CD8-positive, alpha-beta memory T cell (primary cell): ENCODE measurements around the gene SOWAHA. TPM values are rescaled to one million over a fixed set of nuclear protein-coding genes. Genes with fewer than 3 reads are reported as not detected.

Source experiments
- CTCF ChIA-PET: fragments of 350-600 bp; sonication (Branson Sonifier 250); formaldehyde crosslinking; loops from one replicate; lab custom pipeline; 2021; ENCODE audit warnings: antibody characterized with exemption; lab: Charles Lee
- POLR2A ChIA-PET: fragments of 350-600 bp; sonication (Branson Sonifier 250); formaldehyde crosslinking; loops from one replicate; lab custom pipeline; 2021; ENCODE audit warnings: antibody characterized with exemption; lab: Charles Lee
- DNase-seq, 5 donors: peaks; one replicate each; pipeline versions ENCODE4 v3.0.0 to v3.0.0-alpha.2; 2020 to 2022; ENCODE audit warnings: mixed read lengths in 1 of 5
- H3K27ac ChIP-seq: one replicate; pipeline ENCODE4 v1.7.0; 2013; ENCODE audit warnings: low read depth, mild to moderate bottlenecking, low read length, moderate library complexity
- H3K27me3 ChIP-seq: 2 replicates; pipeline ENCODE4 v1.7.0; 2013; ENCODE audit warnings: low read length, mild to moderate bottlenecking; ENCODE audit not compliant: insufficient read depth, poor library complexity, severe bottlenecking
- H3K36me3 ChIP-seq: 2 replicates; pipeline ENCODE4 v1.7.0; 2013; ENCODE audit warnings: mild to moderate bottlenecking, low read length, moderate library complexity; ENCODE audit not compliant: insufficient read depth
- H3K4me1 ChIP-seq: 2 replicates; pipeline ENCODE4 v1.7.0; 2013; ENCODE audit warnings: mild to moderate bottlenecking, low read length, moderate library complexity; ENCODE audit not compliant: insufficient read depth
- H3K4me3 ChIP-seq: 2 replicates; pipeline ENCODE4 v1.7.0; 2013; ENCODE audit warnings: mild to moderate bottlenecking, low read length
- H3K9me3 ChIP-seq: 2 replicates; pipeline ENCODE4 v1.7.0; 2013; ENCODE audit warnings: mild to moderate bottlenecking, low read length
- H3K27ac Mint-ChIP-seq, 8 donors: one replicate each; pipeline ENCODE4 v1.8.0; 2020 to 2021; ENCODE audit warnings: mixed read lengths in 8 of 8, mild to moderate bottlenecking in 6 of 8, inconsistent platforms in 3 of 8, moderate library complexity in 3 of 8
- H3K27me3 Mint-ChIP-seq, 2 donors: one replicate each; pipeline ENCODE4 v1.8.0; 2020 to 2021; ENCODE audit warnings: mixed read lengths in 2 of 2, mild to moderate bottlenecking in 1 of 2, moderate library complexity in 1 of 2
- H3K36me3 Mint-ChIP-seq, 3 donors: one replicate each; pipeline ENCODE4 v1.8.0; 2020 to 2021; ENCODE audit warnings: mixed read lengths in 3 of 3, inconsistent platforms in 1 of 3, mild to moderate bottlenecking in 1 of 3
- H3K4me1 Mint-ChIP-seq, 3 donors: one replicate each; pipeline ENCODE4 v1.8.0; 2020 to 2021; ENCODE audit warnings: mixed read lengths in 3 of 3, inconsistent platforms in 1 of 3, mild to moderate bottlenecking in 1 of 3
- H3K4me3 Mint-ChIP-seq, 7 donors: one replicate each; pipeline ENCODE4 v1.8.0; 2020 to 2021; ENCODE audit warnings: mixed read lengths in 7 of 7, mild to moderate bottlenecking in 6 of 7, moderate library complexity in 4 of 7, inconsistent platforms in 2 of 7
- H3K9me3 Mint-ChIP-seq, 5 donors: one replicate each; pipeline ENCODE4 v1.8.0; 2020 to 2022; ENCODE audit warnings: mixed read lengths in 5 of 5, mild to moderate bottlenecking in 3 of 5, moderate library complexity in 2 of 5, inconsistent platforms in 1 of 5
- polyA plus RNA-seq: library from polyadenylated mRNA; unstranded; fragments of 300-500 nt; fragmentation: Illumina TruSeq; gene quantifications from one replicate; pipeline ENCODE4 v1.2.3, GENCODE V29; 2021
- total RNA-seq, 2 experiments: library from RNA; stranded (reverse); gene quantifications; one replicate each; pipeline ENCODE4 v1.2.3, GENCODE V29; 2021

Gene SOWAHA
- total and polyA plus RNA-seq, 3 experiments from 2014 or later, result 0.07 TPM; not detected in 2

DNA sequence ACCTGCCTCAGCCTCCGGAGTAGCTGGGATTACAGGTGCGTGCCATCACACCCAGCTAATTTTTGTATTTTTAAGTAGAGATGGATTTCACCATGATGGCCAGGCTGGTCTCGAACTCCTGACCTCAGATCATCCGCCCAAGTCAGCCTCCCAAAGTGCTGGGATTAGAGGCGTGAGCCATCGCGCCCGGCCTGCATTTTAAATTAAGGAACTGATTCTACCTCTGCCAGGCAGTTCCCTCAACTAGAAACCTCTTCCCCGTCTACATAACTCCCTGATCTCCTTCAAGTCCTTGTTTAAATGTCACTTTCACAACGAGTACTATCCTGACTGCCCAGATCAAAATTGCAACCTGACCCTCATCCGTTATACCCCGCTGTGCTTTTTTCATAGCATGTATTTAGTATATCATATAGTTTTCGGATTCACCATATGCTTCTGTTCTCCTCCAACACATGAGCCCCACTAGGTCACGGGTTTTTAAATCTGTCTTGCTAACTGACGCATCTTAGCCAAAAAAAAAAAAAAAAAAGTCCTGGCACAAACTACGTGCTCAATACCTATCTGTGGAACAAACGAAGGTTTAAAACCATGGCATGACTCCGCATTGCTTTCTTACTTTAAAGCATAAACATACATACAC, 858 bp upstream of the SOWAHA start:
- DNase-seq, result no peak
- Histone ChIP-seq H3K27ac (no peak overlapping the region), H3K4me3 (no peak overlapping the region), H3K36me3 (no peaks in the 10 kb centered on the region), H3K9me3 (no peaks in the 10 kb centered on the region), H3K27me3 (peaks cover 22% of the 10 kb centered on the region), H3K4me1 (peaks cover 7% of the 10 kb centered on the region)
- ChIA-PET POLR2A (no interaction called here), CTCF (interaction anchor here (0.8 kb wide), 1 partner anchor 10 kb away, joined by 4 read pairs; no protein-coding TSS in a partner anchor)
- Mint-ChIP-seq H3K4me3 (peak overlapping the region in 6 of 7 donors; percentile 76 to 83 (median 78)), H3K27ac (peak overlapping the region in 2 of 8 donors; percentile 6 to 20), H3K9me3 (no peaks in the 10 kb centered on the region), H3K36me3 (peaks cover 0 to 1% (median 0%) of the 10 kb centered on the region in 3 donors), H3K4me1 (peaks cover 7 to 14% (median 11%) of the 10 kb centered on the region in 3 donors), H3K27me3 (peaks cover 41 to 52% of the 10 kb centered on the region in 2 donors)

GRCh38 chr5:132813599-132814502, 749 bp downstream of the SOWAHA start:
- H3K4me1 ChIP-seq, result peaks cover 7% of the 10 kb centered on the region
- peak in 4 of 5 donors; percentile 21 to 58 (median 38) for DNase-seq
- peaks cover 42 to 46% of the 10 kb centered on the region in 2 donors for H3K27me3 Mint-ChIP-seq
- H3K4me3 Mint-ChIP-seq, result peak overlapping the region in 2 of 7 donors; percentile 34 to 76
- peaks cover 22% of the 10 kb centered on the region for H3K27me3 ChIP-seq
- ChIA-PET POLR2A (interaction anchor here (0.6 to 0.7 kb wide), 2 partner anchors 238 to 322 kb away, joined by 3 read pairs; partner anchors contain the start of gene HSPA4), CTCF (interaction anchor here (1.0 to 2.8 kb wide), 6 partner anchors 9 to 287 kb away, joined by 3 to 10 read pairs (median 4); partner anchors contain the start of gene SHROOM1)
- peaks cover 7 to 14% (median 11%) of the 10 kb centered on the region in 3 donors for H3K4me1 Mint-ChIP-seq
- no peak overlapping the region for H3K27ac ChIP-seq
- no peaks in the 10 kb centered on the region for H3K9me3 Mint-ChIP-seq
- no peaks in the 10 kb centered on the region for H3K9me3 ChIP-seq
- peaks cover 0 to 1% (median 0%) of the 10 kb centered on the region in 3 donors for H3K36me3 Mint-ChIP-seq
- no peak overlapping the region for H3K4me3 ChIP-seq
- H3K36me3 ChIP-seq, result no peaks in the 10 kb centered on the region
- no peak overlapping the region for H3K27ac Mint-ChIP-seq

GRCh38 chr5:132814503-132815294, 1.6 kb downstream of the SOWAHA start:
- Mint-ChIP-seq H3K36me3 (peaks cover 0 to under 1% (median 0%) of the 10 kb centered on the region in 3 donors), H3K4me3 (peak overlapping the region; percentile 46 to 74 (median 59)), H3K27ac (no peak overlapping the region), H3K9me3 (no peaks in the 10 kb centered on the region), H3K4me1 (peaks cover 7 to 14% (median 11%) of the 10 kb centered on the region in 3 donors), H3K27me3 (peaks cover 37 to 44% of the 10 kb centered on the region in 2 donors)
- peaks cover 8% of the 10 kb centered on the region for H3K4me1 ChIP-seq
- peaks cover 22% of the 10 kb centered on the region for H3K27me3 ChIP-seq
- POLR2A ChIA-PET, result no interaction called here
- no peak for DNase-seq
- no peaks in the 10 kb centered on the region for H3K9me3 ChIP-seq
- CTCF ChIA-PET, result interaction anchor here (0.6 to 2.8 kb wide), 6 partner anchors 10 to 288 kb away, joined by 3 to 10 read pairs (median 4); partner anchors contain the start of genes CCNI2 and SHROOM1
- H3K4me3 ChIP-seq, result no peak overlapping the region
- H3K36me3 ChIP-seq, result no peaks in the 10 kb centered on the region
- no peak overlapping the region for H3K27ac ChIP-seq

DNA sequence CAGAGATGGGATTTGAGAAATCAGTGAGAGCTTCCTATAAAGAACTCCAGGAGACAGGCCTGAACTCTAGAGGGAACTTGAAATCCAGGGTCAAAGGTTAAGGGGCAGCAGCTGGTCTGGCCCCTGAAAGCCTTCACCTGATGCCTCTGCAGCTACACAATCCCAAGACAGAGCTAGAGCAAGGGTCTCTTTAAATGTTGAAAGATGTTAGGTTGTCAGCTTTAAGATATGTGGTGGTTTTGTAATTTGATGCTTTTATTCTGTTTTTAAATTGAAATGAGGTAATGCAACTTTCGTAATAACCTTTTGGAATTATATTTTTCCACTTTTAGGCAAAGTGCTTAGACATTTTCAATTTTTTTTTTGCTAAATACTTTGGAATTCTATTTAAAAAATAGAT, 2.4 kb downstream of the SOWAHA start:
- Histone ChIP-seq H3K9me3 (no peaks in the 10 kb centered on the region), H3K27me3 (peaks cover 22% of the 10 kb centered on the region), H3K4me1 (peaks cover 13% of the 10 kb centered on the region), H3K36me3 (no peaks in the 10 kb centered on the region), H3K4me3 (no peak overlapping the region), H3K27ac (no peak overlapping the region)
- H3K36me3 Mint-ChIP-seq, result no peaks in the 10 kb centered on the region
- peaks cover 7 to 19% (median 17%) of the 10 kb centered on the region in 3 donors for H3K4me1 Mint-ChIP-seq
- no peak overlapping the region for H3K27ac Mint-ChIP-seq
- POLR2A ChIA-PET, result no interaction called here
- peaks cover 36 to 43% of the 10 kb centered on the region in 2 donors for H3K27me3 Mint-ChIP-seq
- CTCF ChIA-PET, result interaction anchor here (0.6 to 2.8 kb wide), 3 partner anchors 60 to 288 kb away, joined by 3 to 9 read pairs (median 4); partner anchors contain the start of gene CCNI2
- H3K4me3 Mint-ChIP-seq, result peak overlapping the region; percentile 46 to 74 (median 59)
- H3K9me3 Mint-ChIP-seq, result no peaks in the 10 kb centered on the region
- no peak for DNase-seq

- ChIA-PET CTCF (interaction anchor here (1.5 kb wide), 1 partner anchor 69 kb away, joined by 4 read pairs; the partner anchor contains the start of gene CCNI2), POLR2A (no interaction called here)
- peaks cover 13% of the 10 kb centered on the region for H3K4me1 ChIP-seq
Observed at GRCh38 chr5:132816083-132816482, 3.0 kb downstream of the SOWAHA start.

DNA sequence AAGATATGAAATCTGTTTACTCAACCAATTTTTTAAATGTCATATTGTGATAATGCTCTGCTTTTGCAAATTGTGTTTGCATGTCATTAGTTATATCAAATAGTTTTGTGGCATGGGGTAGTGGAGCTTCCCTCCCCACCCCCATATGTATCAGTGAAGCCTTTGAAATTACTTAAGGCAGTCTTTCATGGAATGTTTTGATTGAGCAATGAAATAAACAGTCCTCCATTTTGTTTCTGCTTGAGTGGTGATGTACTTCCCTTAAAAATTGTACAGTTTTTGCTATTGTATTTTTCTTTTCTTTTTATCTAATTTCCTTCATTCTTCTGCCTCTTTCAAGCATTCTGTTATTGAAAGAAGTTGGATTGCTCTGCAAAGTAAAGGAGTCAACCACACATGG, 3.5 kb downstream of the SOWAHA start:
- Histone ChIP-seq H3K4me3 (no peak overlapping the region), H3K27ac (no peak overlapping the region), H3K9me3 (no peaks in the 10 kb centered on the region), H3K4me1 (peaks cover 13% of the 10 kb centered on the region), H3K27me3 (peaks cover 15% of the 10 kb centered on the region), H3K36me3 (no peaks in the 10 kb centered on the region)
- Mint-ChIP-seq H3K4me3 (peak overlapping the region in 1 of 7 donors; percentile 24), H3K4me1 (peaks cover 7 to 19% (median 17%) of the 10 kb centered on the region in 3 donors), H3K36me3 (no peaks in the 10 kb centered on the region), H3K9me3 (no peaks in the 10 kb centered on the region), H3K27ac (no peak overlapping the region), H3K27me3 (peaks cover 25 to 32% of the 10 kb centered on the region in 2 donors)
- ChIA-PET POLR2A (no interaction called here), CTCF (interaction anchor here (1.5 to 4.4 kb wide), 2 partner anchors 13 to 69 kb away, joined by 4 to 47 read pairs; partner anchors contain the start of genes CCNI2 and SHROOM1)
- no peak for DNase-seq

More at GRCh38 chr5:132816083-132816482, 3.0 kb downstream of the SOWAHA start:
- no peak overlapping the region for H3K27ac ChIP-seq
- no peaks in the 10 kb centered on the region for H3K36me3 ChIP-seq
- Mint-ChIP-seq H3K4me3 (no peak overlapping the region), H3K9me3 (no peaks in the 10 kb centered on the region), H3K36me3 (no peaks in the 10 kb centered on the region), H3K27ac (no peak overlapping the region), H3K27me3 (peaks cover 30 to 36% of the 10 kb centered on the region in 2 donors), H3K4me1 (peaks cover 7 to 19% (median 17%) of the 10 kb centered on the region in 3 donors)
- peaks cover 20% of the 10 kb centered on the region for H3K27me3 ChIP-seq
- DNase-seq, result no peak
- H3K4me3 ChIP-seq, result no peak overlapping the region
- H3K9me3 ChIP-seq, result no peaks in the 10 kb centered on the region

- H3K27ac Mint-ChIP-seq, result no peak overlapping the region
- H3K27me3 Mint-ChIP-seq, result peaks cover 21 to 29% of the 10 kb centered on the region in 2 donors
- H3K36me3 Mint-ChIP-seq, result no peaks in the 10 kb centered on the region
- peaks cover 11% of the 10 kb centered on the region for H3K27me3 ChIP-seq
- no peak for DNase-seq
- CTCF ChIA-PET, result interaction anchor here (1.0 to 4.5 kb wide), 4 partner anchors 12 to 430 kb away, joined by 3 to 47 read pairs (median 16); partner anchors contain the start of genes CCNI2 and SHROOM1
- peak overlapping the region in 1 of 7 donors; percentile 24 for H3K4me3 Mint-ChIP-seq
- no peaks in the 10 kb centered on the region for H3K36me3 ChIP-seq
- H3K9me3 ChIP-seq, result no peaks in the 10 kb centered on the region
- H3K4me1 ChIP-seq, result peaks cover 13% of the 10 kb centered on the region
- no peak overlapping the region for H3K4me3 ChIP-seq
- peaks cover 7 to 19% (median 17%) of the 10 kb centered on the region in 3 donors for H3K4me1 Mint-ChIP-seq
- H3K9me3 Mint-ChIP-seq, result no peaks in the 10 kb centered on the region
- POLR2A ChIA-PET, result no interaction called here
- H3K27ac ChIP-seq, result no peak overlapping the region
Observed at GRCh38 chr5:132817011-132817410, 3.9 kb downstream of the SOWAHA start.
